Stimulated activated CD4-positive, alpha-beta T cell treated with anti-CD3 and anti-CD28 coated beads, Interleukin-1b, Interleukin-23, amount 100 ng/mL, for 48 hours (primary cell): ENCODE measurements around the gene NACA.

Experiments used
- DNase-seq: peaks from one replicate; pipeline ENCODE4 v3.0.0-alpha.2; 2020

The NACA gene

GRCh38 chr12:56687223-56688128 is 37.6 kb downstream of the NACA start:
- peak; percentile 56 for DNase-seq

- no peak for DNase-seq
Measured at GRCh38 chr12:56684745-56685359, 40.2 kb downstream of the NACA start.

- DNase-seq = no peak
Measured at GRCh38 chr12:56682323-56682722, 42.8 kb downstream of the NACA start.

- DNase-seq = peak; percentile 26
Measured at GRCh38 chr12:56679883-56680575, 45.1 kb downstream of the NACA start.

GRCh38 chr12:56678852-56679251 is 46.2 kb downstream of the NACA start:
- no peak for DNase-seq

GRCh38 chr12:56677680-56678079 is 47.4 kb downstream of the NACA start:
- no peak for DNase-seq

- DNase-seq = no peak
Measured at GRCh38 chr12:56676851-56677580, 48.1 kb downstream of the NACA start.

GRCh38 chr12:56671608-56672007 is 53.5 kb downstream of the NACA start:
- no peak for DNase-seq

GRCh38 chr12:56670836-56671235 is 54.3 kb downstream of the NACA start:
- no peak for DNase-seq

GRCh38 chr12:56668197-56668457 is 57.0 kb downstream of the NACA start:
- DNase-seq = no peak
